Lung (tissue), 12 donors: Measurements from ENCODE around the gene PIGU. TPM values are rescaled to one million over a fixed set of nuclear protein-coding genes. Genes with fewer than 3 reads are reported as not detected.

Experiments
- ATAC-seq: fragments of 200-7000 bp; cut with Tn5 transposase; one replicate; pipeline ENCODE4 v1.9.1; 2020; ENCODE audit warnings: moderate number of reproducible peaks; ENCODE audit not compliant: insufficient read depth, low FRiP score
- DNase-seq, 3 donors: peaks; one replicate each; pipeline ENCODE4 v3.0.0-alpha.2; 2013 to 2017
- H3K27ac ChIP-seq, 2 donors: one replicate each; pipeline ENCODE4 v1.5.1; 2013; ENCODE audit warnings: mild to moderate bottlenecking in 2 of 2, moderate library complexity in 2 of 2, control low read depth in 1 of 2, inconsistent platforms in 1 of 2, low read depth in 1 of 2, low read length in 1 of 2
- H3K27me3 ChIP-seq, 3 donors: one replicate each; pipeline ENCODE4 v1.5.1; 2013; ENCODE audit warnings: low read length in 2 of 3; ENCODE audit not compliant: control insufficient read depth in 3 of 3, insufficient read depth in 3 of 3
- H3K36me3 ChIP-seq, 4 donors: one replicate each; pipeline ENCODE4 v1.5.1; 2013; ENCODE audit warnings: low read length in 4 of 4, mild to moderate bottlenecking in 1 of 4, moderate library complexity in 1 of 4; ENCODE audit not compliant: control insufficient read depth in 4 of 4, insufficient read depth in 4 of 4
- H3K4me1 ChIP-seq, 5 donors: one replicate each; pipeline ENCODE4 v1.5.1; 2013; ENCODE audit warnings: low read length in 5 of 5, mild to moderate bottlenecking in 2 of 5, moderate library complexity in 1 of 5; ENCODE audit not compliant: control insufficient read depth in 5 of 5, insufficient read depth in 5 of 5
- H3K4me3 ChIP-seq: one replicate; pipeline ENCODE4 v1.5.1; 2013; ENCODE audit warnings: mild to moderate bottlenecking, control low read depth, moderate library complexity
- H3K9ac ChIP-seq, 2 donors: one replicate each; pipeline ENCODE4 v1.5.1; 2013; ENCODE audit warnings: low read length in 2 of 2, control low read depth in 1 of 2; ENCODE audit not compliant: insufficient read depth in 1 of 2
- H3K9me3 ChIP-seq, 4 donors: one replicate each; pipeline ENCODE4 v1.5.1; 2013; ENCODE audit warnings: low read length in 3 of 4, mild to moderate bottlenecking in 1 of 4, moderate library complexity in 1 of 4; ENCODE audit not compliant: control insufficient read depth in 4 of 4, insufficient read depth in 3 of 4
- WGBS, 2 donors: extraction: QIAGEN DNeasy Blood & Tissue Kit; methylation state at CpG; one replicate each; pipeline ENCODE4 v1.1.7; 2013; 5-methylcytosine and 5-hydroxymethylcytosine counted together
- polyA plus RNA-seq, 2 donors: library from polyadenylated mRNA; stranded (reverse); fragments of 200-250 nt; gene quantifications; one replicate each; pipeline ENCODE4 v1.2.1, GENCODE V29; 2013
- total RNA-seq, 2 donors: library from RNA; depleted of rRNA in 1 of 2; stranded (reverse); fragments of >200 nt in 1 of 2; gene quantifications; one replicate each; pipeline ENCODE4 v1.2.1, GENCODE V29; 2014 to 2021
- TF ChIP-seq, protein P1 (sequence below): IDR thresholded peaks from 2 replicates; pipeline ENCODE4 v1.5.1; 2012; ENCODE audit warnings: mild to moderate bottlenecking; ENCODE audit errors: control extremely low read depth, extremely low read depth
- donor health status: control.
- donor health status: control.
- donor health status: Bipolar disorder and iron deficiency.
- donor health status: healthy.
- donor health status: DM: yes; HTN: yes; CAD: no.

PIGU gene
- total and polyA plus RNA-seq, 4 donors: 15.7 to 21.2 (median 20.1) TPM

DNA sequence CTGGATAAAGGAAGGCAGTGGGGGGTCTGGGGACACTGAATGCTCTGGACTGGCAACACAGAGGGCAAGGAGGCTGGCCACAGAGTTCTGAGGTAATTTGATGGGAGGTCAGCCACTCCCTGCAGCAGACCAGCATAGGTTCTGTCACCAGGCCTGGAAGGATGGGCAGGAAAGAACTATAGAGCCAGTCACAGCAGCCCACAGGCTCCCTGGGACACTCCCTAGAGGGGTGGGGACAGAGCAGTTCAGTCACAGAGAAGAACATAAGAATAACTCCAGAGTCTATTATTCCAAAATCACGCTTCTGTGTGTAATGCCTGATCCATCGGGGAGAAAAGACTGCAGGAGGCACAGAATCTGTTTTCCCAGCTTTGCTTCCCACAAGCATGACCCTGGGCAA is 141.0 kb downstream of the PIGU start:
- TF ChIP-seq, protein P1, sequence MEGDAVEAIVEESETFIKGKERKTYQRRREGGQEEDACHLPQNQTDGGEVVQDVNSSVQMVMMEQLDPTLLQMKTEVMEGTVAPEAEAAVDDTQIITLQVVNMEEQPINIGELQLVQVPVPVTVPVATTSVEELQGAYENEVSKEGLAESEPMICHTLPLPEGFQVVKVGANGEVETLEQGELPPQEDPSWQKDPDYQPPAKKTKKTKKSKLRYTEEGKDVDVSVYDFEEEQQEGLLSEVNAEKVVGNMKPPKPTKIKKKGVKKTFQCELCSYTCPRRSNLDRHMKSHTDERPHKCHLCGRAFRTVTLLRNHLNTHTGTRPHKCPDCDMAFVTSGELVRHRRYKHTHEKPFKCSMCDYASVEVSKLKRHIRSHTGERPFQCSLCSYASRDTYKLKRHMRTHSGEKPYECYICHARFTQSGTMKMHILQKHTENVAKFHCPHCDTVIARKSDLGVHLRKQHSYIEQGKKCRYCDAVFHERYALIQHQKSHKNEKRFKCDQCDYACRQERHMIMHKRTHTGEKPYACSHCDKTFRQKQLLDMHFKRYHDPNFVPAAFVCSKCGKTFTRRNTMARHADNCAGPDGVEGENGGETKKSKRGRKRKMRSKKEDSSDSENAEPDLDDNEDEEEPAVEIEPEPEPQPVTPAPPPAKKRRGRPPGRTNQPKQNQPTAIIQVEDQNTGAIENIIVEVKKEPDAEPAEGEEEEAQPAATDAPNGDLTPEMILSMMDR: no peak

DNA sequence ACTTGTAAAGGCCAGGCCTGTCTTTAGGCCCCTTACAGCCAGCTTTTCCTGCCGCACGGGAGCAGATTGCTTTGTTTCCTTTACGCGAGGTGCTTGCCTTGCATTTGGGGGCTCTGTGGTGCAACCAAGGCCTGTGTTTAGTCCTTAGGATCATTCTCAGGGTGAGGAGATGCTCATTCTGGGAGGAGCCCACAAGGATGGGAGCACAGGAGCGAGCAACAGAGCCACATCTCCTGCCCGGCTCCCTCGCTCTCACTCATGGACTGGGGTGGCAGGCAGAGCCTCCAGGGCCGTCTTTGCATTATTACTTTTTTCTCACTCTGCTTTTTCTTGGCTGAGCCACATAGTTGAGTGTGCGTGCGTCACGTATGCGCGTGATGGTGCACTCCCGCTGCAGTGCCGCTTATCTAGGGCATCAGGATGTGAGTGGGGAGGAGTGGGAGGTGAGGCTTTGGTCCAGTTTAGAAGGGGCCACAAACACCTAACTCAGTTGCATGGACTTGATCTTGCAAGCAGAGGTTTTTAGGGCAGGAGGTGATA is 141.5 kb downstream of the PIGU start:
- 96 to 97% methylated on average over 15 of the region's 15 CpGs for WGBS, 2 donors
- no peak for ATAC-seq
- H3K4me3 ChIP-seq: no peak overlapping the region
- TF ChIP-seq, protein P1: no peak
- H3K36me3 ChIP-seq: peaks cover 12 to 48% (median 39%) of the 10 kb centered on the region in 4 donors
- no peaks in the 10 kb centered on the region for H3K27me3 ChIP-seq
- H3K4me1 ChIP-seq: peaks cover 0 to 1% (median 0%) of the 10 kb centered on the region in 5 donors
- no peak for DNase-seq
- H3K9me3 ChIP-seq: peaks cover 0 to 2% (median 0%) of the 10 kb centered on the region in 4 donors
- no peak overlapping the region for H3K9ac ChIP-seq
- no peak overlapping the region for H3K27ac ChIP-seq

More for the DNA sequence above, 141.0 kb downstream of the PIGU start:
- peaks cover 0 to 2% (median 0%) of the 10 kb centered on the region in 4 donors for H3K9me3 ChIP-seq
- no peak overlapping the region for H3K4me3 ChIP-seq
- WGBS, 2 donors: 95 to 97% methylated on average over 2 of the region's 2 CpGs
- no peak overlapping the region for H3K9ac ChIP-seq
- H3K27me3 ChIP-seq: no peaks in the 10 kb centered on the region
- H3K4me1 ChIP-seq: no peaks in the 10 kb centered on the region
- ATAC-seq (no peak), DNase-seq (no peak)
- peaks cover 7 to 52% (median 37%) of the 10 kb centered on the region in 4 donors for H3K36me3 ChIP-seq
- no peak overlapping the region for H3K27ac ChIP-seq

DNA sequence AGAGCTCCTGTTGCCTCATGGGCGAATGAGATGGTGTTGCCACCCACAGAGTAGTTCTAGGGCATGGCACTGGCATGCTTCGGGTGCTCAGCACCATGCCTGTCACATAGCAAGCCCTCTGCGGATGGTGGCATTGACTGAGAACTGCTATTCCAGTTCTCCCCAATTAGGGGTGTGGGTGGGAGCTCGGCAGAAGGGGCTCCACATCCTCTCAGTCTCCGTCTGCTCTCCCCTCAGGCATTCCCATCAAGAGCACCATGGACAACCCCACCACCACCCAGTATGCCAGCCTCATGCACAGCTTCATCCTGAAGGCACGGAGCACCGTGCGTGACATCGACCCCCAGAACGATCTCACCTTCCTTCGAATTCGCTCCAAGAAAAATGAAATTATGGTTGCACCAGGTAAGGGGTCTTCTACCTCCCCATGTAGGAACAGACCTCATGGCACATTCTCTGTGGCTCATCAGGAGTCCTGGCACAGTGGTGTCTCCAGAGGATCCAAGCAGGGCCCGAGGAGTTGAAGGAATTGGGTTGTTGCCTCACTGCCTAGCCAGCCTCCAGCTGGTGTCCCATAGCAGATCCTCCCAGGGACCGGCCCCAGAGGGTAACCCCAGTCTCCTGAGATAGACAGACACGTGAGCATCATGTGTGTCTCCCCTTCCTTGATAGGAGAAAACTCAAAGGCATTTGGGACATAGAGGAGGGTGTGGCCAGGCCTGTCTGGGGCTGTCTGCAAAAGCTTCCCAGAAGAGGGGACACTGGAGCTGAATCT is 142.3 kb downstream of the PIGU start:
- Histone ChIP-seq H3K4me3 (no peak overlapping the region), H3K4me1 (peaks cover 0 to 7% (median 0%) of the 10 kb centered on the region in 5 donors), H3K36me3 (peaks cover 14 to 49% (median 40%) of the 10 kb centered on the region in 4 donors), H3K27me3 (no peaks in the 10 kb centered on the region), H3K27ac (no peak overlapping the region), H3K9ac (no peak overlapping the region), H3K9me3 (peaks cover 0 to 2% (median 0%) of the 10 kb centered on the region in 4 donors)
- DNase-seq: no peak
- ATAC-seq: no peak
- 94% methylated on average over 15 of the region's 15 CpGs for WGBS, 2 donors
- TF ChIP-seq, protein P1: no peak
